ENCODE measurements around the gene EGF. TPM values are rescaled to one million over a fixed set of nuclear protein-coding genes. Genes with fewer than 3 reads are reported as not detected.

Gene EGF
- polyA plus RNA-seq, 1 donor from 2014 or later: not detected

DNA sequence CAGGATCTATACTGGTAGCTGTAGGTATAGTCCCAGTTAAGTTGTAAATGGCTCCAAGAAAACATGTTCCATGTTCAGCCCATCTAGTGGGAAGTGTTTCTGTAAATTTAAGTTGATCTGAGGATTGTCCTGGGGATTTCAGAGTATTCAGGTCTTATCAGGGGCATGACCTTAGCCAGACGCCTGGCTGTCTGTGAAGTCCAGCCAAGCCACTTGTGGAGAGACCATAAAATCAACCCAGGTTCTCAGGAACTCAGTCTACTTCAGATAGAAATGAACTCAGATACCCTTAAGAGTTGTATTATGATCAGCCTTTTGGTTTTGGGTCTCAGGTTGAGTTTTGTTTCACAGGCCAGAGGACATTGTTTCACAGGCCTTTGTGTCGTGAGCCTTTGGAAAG, 95.9 kb downstream of the EGF start:
- no peak overlapping the region for H2AFZ ChIP-seq (ENCODE audit: low read depth, low read length)
- no peaks in the 10 kb centered on the region for H3K79me2 ChIP-seq (replicated peaks; ENCODE audit: insufficient read depth, low read length)
- no peaks in the 10 kb centered on the region for H4K20me1 ChIP-seq (ENCODE audit: insufficient read depth)
- H3K27ac ChIP-seq (ENCODE audit: low read length): no peak overlapping the region
- TF ChIP-seq EZH2 (IDR thresholded peaks at IDR 0.05; ENCODE audit: borderline replicate concordance, insufficient read depth, low read length, poor library complexity, severe bottlenecking) (no peak), MXI1 (conservative IDR thresholded peaks at IDR 0.05; ENCODE audit: poor library complexity, severe bottlenecking) (no peak), SMC3 (conservative IDR thresholded peaks at IDR 0.05; ENCODE audit: poor library complexity) (no peak), TAF1 (IDR thresholded peaks at IDR 0.05; ENCODE audit: low read depth) (no peak), POLR2AphosphoS5 (IDR thresholded peaks at IDR 0.05) (no peak), EP300 (conservative IDR thresholded peaks at IDR 0.05; ENCODE audit: poor library complexity, severe bottlenecking) (no peak), RAD21 (conservative IDR thresholded peaks at IDR 0.05) (no peak)
- TF ChIP-seq, protein P1, sequence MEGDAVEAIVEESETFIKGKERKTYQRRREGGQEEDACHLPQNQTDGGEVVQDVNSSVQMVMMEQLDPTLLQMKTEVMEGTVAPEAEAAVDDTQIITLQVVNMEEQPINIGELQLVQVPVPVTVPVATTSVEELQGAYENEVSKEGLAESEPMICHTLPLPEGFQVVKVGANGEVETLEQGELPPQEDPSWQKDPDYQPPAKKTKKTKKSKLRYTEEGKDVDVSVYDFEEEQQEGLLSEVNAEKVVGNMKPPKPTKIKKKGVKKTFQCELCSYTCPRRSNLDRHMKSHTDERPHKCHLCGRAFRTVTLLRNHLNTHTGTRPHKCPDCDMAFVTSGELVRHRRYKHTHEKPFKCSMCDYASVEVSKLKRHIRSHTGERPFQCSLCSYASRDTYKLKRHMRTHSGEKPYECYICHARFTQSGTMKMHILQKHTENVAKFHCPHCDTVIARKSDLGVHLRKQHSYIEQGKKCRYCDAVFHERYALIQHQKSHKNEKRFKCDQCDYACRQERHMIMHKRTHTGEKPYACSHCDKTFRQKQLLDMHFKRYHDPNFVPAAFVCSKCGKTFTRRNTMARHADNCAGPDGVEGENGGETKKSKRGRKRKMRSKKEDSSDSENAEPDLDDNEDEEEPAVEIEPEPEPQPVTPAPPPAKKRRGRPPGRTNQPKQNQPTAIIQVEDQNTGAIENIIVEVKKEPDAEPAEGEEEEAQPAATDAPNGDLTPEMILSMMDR (IDR thresholded peaks at IDR 0.05; ENCODE audit: poor library complexity, severe bottlenecking): no peak
- TF ChIP-seq, protein P2, sequence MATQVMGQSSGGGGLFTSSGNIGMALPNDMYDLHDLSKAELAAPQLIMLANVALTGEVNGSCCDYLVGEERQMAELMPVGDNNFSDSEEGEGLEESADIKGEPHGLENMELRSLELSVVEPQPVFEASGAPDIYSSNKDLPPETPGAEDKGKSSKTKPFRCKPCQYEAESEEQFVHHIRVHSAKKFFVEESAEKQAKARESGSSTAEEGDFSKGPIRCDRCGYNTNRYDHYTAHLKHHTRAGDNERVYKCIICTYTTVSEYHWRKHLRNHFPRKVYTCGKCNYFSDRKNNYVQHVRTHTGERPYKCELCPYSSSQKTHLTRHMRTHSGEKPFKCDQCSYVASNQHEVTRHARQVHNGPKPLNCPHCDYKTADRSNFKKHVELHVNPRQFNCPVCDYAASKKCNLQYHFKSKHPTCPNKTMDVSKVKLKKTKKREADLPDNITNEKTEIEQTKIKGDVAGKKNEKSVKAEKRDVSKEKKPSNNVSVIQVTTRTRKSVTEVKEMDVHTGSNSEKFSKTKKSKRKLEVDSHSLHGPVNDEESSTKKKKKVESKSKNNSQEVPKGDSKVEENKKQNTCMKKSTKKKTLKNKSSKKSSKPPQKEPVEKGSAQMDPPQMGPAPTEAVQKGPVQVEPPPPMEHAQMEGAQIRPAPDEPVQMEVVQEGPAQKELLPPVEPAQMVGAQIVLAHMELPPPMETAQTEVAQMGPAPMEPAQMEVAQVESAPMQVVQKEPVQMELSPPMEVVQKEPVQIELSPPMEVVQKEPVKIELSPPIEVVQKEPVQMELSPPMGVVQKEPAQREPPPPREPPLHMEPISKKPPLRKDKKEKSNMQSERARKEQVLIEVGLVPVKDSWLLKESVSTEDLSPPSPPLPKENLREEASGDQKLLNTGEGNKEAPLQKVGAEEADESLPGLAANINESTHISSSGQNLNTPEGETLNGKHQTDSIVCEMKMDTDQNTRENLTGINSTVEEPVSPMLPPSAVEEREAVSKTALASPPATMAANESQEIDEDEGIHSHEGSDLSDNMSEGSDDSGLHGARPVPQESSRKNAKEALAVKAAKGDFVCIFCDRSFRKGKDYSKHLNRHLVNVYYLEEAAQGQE (IDR thresholded peaks at IDR 0.05; ENCODE audit: borderline replicate concordance): no peak
- H3K9ac ChIP-seq (ENCODE audit: low read length): no peak overlapping the region
- no peaks in the 10 kb centered on the region for H3F3A ChIP-seq (ENCODE audit: insufficient read depth, low read length, poor library complexity, severe bottlenecking)
- H3K36me3 ChIP-seq (ENCODE audit: insufficient read depth, low read length): no peaks in the 10 kb centered on the region
- no peak overlapping the region for H3K4me3 ChIP-seq (ENCODE audit: low read length)
- no peaks in the 10 kb centered on the region for H3K9me2 ChIP-seq (ENCODE audit: insufficient read depth, low read length)
- no peaks in the 10 kb centered on the region for H3K9me3 ChIP-seq (ENCODE audit: low read length)
- no peak overlapping the region for H3K4me2 ChIP-seq (ENCODE audit: low read length)
- H3K27me3 ChIP-seq (ENCODE audit: insufficient read depth, low read depth, low read length): no peaks in the 10 kb centered on the region

DNA sequence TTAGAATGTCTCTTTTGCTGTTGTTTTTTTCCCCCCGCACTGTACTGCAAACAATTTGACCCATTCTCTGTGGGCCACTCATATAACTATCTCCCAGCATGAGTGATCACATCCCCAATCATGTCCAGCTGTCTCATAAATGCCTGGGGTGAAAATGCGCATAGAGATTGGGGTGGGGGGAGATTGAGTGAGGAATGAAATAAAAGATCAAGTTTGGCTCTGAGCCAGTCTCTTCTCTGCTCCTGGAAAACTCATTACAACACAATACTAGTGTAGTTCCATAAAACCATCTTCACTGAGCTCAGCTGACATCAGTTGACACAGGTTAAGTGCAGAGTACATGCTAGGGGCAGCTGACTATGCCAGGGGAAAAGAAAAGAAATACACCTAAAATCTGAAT, 96.9 kb downstream of the EGF start:
- H2AFZ ChIP-seq (ENCODE audit: low read depth, low read length): no peak overlapping the region
- no peaks in the 10 kb centered on the region for H3K36me3 ChIP-seq (ENCODE audit: insufficient read depth, low read length)
- no peaks in the 10 kb centered on the region for H3K27me3 ChIP-seq (ENCODE audit: insufficient read depth, low read depth, low read length)
- no peaks in the 10 kb centered on the region for H3K9me2 ChIP-seq (ENCODE audit: insufficient read depth, low read length)
- no peak overlapping the region for H3K4me2 ChIP-seq (ENCODE audit: low read length)
- H3K9ac ChIP-seq (ENCODE audit: low read length): no peak overlapping the region
- H3K27ac ChIP-seq (ENCODE audit: low read length): no peak overlapping the region
- no peaks in the 10 kb centered on the region for H4K20me1 ChIP-seq (ENCODE audit: insufficient read depth)
- no peak overlapping the region for H3K4me3 ChIP-seq (ENCODE audit: low read length)
- no peak for TF ChIP-seq MXI1 (conservative IDR thresholded peaks at IDR 0.05; ENCODE audit: poor library complexity, severe bottlenecking)
- TF ChIP-seq EZH2 (IDR thresholded peaks at IDR 0.05; ENCODE audit: borderline replicate concordance, insufficient read depth, low read length, poor library complexity, severe bottlenecking): no peak
- no peak for TF ChIP-seq TAF1 (IDR thresholded peaks at IDR 0.05; ENCODE audit: low read depth)
- TF ChIP-seq SMC3 (conservative IDR thresholded peaks at IDR 0.05; ENCODE audit: poor library complexity): no peak
- TF ChIP-seq EP300 (conservative IDR thresholded peaks at IDR 0.05; ENCODE audit: poor library complexity, severe bottlenecking): no peak
- TF ChIP-seq, protein P2 (IDR thresholded peaks at IDR 0.05; ENCODE audit: borderline replicate concordance): no peak
- no peak for TF ChIP-seq POLR2AphosphoS5 (IDR thresholded peaks at IDR 0.05)
- TF ChIP-seq, protein P1 (IDR thresholded peaks at IDR 0.05; ENCODE audit: poor library complexity, severe bottlenecking): no peak
- TF ChIP-seq RAD21 (conservative IDR thresholded peaks at IDR 0.05): no peak
- no peaks in the 10 kb centered on the region for H3F3A ChIP-seq (ENCODE audit: insufficient read depth, low read length, poor library complexity, severe bottlenecking)
- no peaks in the 10 kb centered on the region for H3K79me2 ChIP-seq (replicated peaks; ENCODE audit: insufficient read depth, low read length)
- H3K9me3 ChIP-seq (ENCODE audit: low read length): no peaks in the 10 kb centered on the region
